ENCODE data around the gene CCDC159.
"Not testable (repeated sequence)": the region's sequence is repeated elsewhere in the genome, so short reads cannot be mapped to it uniquely, and the experiment has no call there.

CCDC159 gene, protein sequence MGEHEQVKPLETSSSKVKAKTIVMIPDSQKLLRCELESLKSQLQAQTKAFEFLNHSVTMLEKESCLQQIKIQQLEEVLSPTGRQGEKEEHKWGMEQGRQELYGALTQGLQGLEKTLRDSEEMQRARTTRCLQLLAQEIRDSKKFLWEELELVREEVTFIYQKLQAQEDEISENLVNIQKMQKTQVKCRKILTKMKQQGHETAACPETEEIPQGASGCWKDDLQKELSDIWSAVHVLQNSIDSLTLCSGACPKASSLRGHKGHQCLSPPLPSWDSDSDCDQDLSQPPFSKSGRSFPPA

DNA sequence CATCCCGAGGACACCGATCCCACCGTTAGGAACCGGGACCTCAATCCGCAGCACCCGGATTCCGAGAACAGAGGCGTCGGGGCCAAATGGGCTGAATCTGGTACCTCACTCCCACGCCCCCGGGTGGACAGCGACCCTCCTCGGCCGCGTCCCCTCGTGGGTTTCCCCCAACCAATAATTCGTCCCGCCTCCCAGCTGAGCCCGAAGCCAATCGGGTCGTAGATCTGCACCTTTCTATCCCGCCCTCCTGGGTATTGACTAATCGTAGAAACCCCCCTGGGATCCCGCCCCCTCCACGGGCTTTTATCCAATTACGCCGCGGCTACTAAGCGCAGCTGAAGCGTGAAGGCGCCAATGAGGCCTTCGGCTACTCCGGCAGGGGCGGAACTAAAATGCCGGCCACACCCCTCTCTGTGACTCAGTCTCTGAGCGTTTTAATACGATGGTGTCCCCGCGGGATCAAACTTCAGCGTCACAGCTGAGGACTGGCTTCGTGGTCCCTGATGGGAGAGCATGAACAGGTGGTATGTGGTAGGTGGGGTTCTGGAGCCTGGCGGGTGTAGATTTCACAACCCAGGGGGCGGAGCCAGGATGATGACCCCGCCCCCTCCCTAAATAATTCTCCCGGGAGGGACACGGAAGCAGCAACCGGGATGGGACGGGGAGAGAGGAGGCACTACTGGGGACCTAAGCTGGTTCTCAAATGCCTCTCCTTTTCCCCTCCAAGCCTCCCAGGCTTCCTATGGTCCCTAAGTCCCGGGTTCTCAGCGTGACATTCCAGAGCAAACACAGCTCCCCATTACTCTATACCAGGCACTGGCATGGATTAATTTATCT is at the start of gene CCDC159, which contains the start of gene TMEM205:
CCDC159 (plus strand) TSS at position 416 of the 837 bp plus-strand sequence; CDS start at position 504, 88 bp downstream.
TMEM205 (minus strand) TSS at position 165 of the 837 bp plus-strand sequence. CDS start 649 bp downstream, outside the sequence.
- peak; percentile 91 for DNase-seq

DNA sequence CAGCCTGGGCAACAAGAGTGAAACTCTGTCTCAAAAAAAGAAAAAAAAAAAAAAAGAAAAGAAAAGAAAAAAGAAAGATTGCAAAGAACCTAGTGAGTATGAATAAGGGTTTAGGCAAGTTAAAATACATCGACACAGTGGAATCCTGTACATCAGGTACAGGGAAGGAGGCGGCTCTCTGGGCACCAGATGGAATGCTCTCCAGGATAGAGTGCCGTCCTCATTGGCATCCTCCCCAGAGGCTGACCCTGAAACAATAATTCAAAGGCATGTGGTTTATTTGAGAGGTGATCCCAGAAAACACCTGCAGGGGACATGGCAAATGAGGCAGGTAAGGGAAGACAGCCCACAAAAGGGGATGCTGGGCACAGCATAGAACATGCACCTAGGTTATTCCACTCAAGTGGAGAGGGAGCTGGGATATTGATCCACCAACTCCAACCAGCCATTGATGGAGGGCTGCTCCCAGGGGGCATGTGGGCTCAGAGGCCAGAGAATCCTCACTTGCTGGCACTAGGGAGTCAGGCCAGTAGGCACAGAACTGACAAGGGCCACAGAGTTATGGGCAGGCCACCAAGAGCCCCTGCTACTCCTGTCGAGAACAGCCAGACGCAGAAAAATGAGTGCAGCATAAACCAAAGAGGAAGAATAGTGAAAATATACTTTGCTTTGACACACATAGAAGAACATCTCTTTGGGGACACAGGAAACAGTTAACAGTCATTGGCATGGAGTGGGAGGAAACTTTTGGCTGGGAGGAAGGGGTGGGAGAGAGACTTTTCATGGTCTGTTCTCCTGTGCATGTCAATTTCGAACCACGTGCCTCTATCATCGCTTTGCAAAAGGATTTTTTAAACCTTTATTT is 46.1 kb upstream of the CCDC159 start:
- DNase-seq, result no peak

DNA sequence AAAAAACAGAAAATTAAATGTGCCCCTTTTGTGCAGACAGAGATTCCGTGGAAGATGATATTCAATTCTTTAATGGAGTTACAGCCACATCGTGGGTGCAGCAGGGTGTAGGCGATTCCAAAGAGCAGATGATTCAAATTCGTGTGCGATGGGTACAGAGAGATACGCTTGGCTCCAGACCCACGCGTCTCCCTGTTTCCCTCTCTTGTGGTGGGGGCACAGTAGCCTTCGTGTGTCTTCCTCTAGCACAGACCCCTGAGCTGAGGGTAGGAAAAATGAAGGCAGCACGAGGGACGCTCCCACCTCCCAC is 45.6 kb upstream of the CCDC159 start:
- no peak for DNase-seq

DNA sequence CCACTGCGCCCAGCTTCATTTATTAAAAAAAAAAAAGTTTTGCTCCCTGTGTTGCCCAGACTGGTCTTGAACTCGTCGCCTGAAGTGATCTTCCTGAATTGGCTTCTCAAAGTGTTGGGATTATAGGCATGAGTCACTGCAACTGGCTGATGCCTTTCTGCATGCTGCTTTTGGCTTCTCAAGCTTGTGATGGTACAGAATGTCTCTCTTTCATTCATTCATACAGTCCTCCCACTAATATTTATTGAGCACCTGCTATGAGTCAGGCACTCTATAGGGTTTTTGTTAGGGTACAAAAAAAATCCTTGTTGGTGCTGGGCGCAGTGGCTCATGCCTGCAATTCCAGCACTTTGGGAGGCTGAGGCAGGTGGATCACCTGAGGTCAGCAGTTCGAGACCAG is 41.4 kb upstream of the CCDC159 start:
- DNase-seq, result no peak

DNA sequence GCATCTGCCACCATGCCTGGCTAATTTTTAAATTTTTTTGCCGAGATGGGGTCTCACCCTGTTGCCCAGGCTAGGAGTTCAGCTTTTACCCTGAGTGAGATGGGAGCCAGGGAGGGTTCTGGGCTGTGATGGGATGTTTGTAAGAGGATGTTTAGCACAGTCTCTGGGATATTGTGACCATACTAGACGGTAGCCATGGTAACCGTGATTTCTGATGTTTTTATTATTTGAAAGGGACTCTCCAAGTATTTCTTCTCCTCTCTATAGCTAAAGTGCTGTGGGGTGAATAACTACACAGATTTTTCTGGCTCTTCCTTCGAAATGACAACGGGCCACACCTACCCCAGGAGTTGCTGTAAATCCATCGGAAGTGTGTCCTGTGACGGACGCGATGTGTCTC is 40.0 kb upstream of the CCDC159 start:
- no peak for DNase-seq

DNA sequence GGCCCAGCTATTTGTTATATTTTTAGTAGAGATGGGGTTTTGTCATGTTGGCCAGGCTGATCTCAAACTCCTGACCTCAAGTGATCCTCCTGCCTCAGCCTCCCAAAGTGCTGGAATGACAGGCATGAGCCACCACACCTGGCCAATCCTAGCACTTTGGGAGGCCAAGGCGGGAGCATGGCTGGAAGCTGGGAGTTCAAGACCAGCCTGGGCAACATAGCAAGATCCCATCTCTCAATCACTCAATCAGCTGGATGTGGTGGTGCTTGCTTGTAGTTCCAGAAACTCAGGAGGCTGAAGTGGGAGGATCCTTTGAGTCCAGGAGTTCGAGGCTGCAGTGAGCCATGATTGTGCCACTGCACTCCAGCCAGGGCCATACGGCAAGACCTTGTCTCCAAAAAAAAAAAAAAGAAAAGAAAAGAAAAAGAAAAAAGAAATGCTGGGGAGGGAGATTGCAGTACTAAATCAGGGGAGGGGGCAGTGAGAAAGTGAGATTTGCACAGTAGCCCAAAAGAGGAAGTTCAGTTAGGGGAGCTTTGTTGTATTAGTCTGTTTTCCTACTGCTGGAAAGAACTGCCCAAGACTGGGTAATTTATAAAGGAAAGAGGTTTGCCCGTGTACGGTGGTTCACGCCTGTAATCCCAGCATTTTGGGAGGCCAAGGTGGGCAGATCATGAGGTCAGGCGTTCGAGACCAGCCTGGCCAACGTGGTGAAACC is 25.9 kb upstream of the CCDC159 start:
- not testable (repeated sequence) for DNase-seq

DNA sequence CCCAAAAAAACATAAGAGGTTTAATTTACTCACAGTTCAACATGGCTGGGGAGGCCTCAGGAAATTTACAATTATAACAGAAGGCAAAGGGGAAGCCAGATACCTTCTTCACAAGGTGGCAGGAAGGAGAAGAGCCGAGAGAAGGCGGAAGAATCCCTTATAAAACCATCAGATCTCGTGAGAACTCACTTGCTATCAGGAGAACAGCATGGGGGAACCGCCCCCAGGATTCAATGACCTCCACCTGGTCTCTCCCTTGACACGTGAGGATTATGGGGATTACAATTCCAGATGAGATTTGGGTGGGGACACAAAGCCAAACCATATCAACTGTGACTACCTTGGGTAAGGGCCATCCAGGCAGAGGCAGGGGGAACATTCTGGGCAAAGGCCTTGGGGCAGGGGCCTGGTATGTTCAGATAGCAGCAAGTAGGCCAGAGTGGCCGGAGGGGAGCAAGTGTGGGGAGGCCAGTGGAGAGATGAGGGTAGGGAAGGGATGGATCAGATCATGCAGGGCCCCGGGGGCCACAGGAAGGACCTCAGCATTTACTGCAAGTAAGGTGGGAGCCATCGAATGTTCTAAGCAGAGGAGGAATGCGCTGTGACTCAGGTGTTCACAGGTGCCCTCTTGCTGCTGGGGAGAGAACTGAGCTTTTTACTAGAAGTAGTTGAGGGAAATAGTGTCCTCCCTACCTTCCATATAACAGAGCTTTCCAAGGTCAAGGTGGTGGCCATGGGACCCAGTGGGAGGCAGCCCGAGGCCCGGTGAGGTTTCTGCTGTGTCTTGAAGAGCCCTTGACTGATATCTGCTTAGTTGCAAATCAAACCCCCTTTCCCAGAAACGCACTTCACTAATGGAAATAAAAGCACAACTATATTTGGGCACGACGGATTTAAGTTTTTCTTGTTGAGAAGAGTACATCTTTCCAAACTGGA is 24.9 kb upstream of the CCDC159 start:
- no peak for DNase-seq

DNA sequence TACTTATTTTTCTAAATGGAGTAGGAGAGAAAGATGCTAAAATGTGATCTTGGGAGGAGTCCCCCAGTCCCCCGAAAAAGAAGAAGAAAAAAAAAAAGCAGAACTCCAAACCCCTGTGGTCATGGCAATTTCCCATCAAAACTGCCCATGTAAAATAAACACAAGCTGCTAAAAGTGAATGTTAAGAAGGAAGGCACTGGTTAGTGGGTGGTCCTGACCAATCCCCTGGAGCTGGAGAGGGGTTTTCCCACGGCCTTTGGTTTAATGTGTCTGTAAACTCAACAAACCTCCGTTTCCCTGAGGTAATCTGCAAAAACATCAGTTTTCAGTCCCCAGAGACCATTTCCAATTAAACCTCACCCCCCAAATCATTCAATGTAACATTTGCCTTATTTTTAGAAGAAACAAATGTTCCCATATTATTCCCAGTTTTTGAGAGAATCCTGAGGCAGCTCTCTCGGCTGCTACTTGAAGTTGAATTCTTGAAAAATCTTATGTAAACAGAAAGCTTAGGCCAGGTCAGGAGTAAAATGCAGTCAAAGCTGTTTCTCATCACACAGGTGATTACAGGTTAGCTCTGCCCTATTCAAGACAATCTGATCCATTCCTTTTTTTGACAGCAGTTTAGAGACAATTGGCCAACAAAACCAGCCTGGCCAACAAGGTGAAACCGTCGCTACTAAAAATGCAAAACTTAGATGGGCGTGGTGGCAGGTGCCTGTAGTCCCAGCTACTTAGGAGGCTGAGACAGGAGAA is 23.9 kb upstream of the CCDC159 start:
- no peak for DNase-seq

DNA sequence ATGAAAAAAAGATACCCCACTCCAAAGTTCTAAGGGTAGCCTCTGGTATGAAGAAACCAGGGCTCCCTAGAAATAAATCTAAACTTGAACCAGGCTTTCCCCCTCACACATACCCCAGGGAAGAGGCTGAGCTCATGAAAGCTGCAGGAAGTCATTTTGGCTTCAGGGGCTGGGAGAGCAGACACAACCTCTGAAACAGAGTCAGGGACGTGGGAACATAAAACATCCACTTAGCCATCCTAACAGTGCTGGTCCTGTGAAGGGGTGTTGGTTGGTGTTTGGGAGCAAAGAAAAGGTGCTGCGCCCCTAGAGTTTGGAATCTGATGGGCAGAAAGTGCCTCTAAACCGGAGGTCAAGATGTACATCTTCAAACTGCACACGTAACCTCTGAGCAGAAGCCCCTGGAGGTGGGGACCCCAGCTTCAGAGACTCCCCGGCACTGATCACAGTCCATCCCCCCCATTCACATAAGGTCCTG is 22.7 kb upstream of the CCDC159 start:
- no peak for DNase-seq

DNA sequence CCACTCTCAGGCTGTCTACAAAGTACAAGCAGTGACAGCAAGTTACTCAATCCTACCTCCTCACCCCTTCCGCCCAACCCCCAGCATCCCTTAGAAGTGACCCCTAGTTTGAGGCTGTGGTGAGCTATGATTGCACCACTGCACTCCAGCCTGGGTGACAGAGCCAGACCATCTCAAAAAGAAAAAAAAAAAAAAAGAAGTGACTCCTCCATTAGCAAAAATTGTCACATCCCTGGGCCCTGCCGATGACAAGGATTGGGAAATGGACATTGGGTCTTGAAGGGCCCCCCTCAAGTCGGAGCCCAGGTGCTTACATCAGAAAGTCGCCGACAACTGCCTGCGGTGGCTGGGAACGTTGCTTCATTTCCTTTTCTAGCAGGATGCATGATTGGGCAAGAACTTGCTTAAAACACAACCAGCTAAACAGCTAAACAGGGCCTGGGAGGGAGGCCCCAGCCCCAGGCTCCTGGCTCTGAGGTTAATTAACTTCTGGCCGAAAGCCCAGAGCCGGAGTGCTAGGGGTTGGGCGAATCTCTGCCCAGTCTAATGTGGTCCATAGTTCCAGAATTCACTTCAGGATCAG is 22.1 kb upstream of the CCDC159 start:
- DNase-seq, result no peak

DNA sequence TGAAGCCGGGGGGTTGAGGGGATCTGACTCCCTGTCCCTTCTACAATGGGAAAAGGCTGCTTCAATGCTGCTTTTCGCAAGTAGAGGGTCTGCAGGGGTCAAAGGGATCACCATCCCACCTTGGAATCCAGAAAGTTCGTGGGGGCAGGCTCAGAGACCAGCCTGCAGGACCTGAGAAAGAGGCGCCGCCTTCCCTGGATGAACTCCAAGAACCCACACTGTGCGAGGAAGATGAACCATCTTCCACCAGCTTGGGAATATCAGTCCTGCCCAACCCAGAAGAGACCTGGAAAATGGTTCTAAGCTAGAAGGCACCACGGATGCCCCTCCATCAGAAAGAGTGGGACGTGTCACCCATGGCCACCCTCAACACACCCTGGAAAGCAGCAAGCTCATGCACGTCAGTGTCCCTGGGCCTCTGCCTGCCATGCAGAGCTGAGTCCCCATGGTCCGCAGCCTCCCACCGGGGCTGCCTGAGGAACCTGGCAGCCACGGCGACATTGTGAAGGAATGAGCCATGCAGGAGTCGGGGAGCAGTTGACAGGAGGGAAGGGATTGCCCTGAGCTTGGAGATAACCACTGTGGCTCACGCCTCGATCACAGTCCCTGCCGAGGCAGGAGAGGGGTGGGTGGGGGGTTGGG is 21.4 kb upstream of the CCDC159 start:
- no peak for DNase-seq

DNA sequence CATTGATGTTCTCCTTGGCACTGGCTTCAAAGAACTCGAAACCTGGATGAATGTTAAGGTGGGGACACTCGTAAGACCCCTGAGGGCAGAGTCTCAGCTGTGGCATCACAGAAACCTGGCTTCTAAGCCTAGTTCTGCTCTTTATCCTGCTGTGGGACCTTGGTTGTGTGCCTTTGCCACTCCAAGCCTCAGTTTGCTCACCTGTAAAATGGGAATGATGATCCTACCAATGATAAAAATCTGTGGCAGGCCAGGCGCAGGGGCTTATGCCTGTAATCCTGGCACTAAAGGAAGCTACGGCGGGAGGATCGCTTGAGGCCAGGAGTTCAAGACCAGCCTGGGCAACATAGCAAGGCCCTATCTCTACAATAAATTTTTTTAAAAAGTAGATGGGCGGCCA is 20.8 kb upstream of the CCDC159 start:
- no peak for DNase-seq

DNA sequence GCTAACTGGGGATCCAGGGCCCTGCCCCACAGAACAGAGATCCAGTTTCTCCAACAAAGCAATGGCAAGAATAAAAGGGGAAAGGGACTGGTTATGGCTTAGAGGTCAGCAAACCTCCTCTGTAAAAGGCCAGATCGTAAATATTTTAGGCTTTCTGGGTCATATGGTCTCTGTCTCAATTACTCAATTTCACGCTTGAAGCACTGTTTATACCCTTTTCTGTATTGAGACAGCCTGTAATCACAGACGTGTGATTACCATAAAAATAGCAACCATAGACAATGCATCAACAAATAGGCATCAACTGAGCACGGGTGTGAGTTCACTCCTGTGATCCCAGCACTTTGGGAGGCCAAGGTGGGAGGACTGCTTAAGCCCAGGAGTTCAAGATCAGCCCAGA is 16.2 kb upstream of the CCDC159 start:
- DNase-seq, result no peak

DNA sequence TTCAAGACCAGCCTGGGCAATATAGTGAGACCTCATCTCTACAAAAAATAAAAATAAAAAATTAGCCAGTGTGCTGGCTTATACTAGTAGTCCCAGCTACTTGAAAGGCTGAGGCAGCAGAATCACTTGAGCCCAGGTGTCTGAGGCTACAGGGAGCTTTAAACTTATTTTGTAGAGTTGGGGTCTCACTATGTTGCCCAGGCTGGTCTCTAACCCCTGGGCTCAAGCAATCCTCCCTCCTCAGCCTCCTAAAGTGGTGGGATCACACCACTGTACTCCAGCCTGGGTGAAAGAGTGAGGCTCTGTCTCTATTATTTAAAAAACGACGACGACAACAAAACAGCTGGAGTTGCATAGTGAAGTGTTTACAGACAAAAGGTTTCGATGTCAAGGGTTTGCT is 14.8 kb upstream of the CCDC159 start:
- no peak for DNase-seq

DNA sequence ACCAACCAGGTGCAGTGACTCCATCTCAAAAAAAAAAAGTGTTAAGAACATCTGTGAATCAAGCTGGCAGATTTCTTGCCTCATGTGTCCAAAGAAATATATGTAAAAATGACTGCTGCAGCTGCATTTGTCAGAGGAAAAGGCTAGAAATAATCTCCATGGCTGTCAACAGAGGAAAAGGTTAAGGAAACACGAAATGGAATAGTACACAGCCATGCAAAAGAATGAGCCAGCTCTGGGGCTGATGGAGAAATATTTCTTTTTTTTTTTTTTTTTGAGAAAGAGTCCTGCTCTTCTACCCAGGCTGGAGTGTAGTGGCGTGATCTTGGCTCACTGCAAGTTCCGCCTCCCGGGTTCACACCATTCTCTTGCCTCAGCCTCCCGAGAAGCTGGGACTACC is 13.5 kb upstream of the CCDC159 start:
- no peak for DNase-seq

DNA sequence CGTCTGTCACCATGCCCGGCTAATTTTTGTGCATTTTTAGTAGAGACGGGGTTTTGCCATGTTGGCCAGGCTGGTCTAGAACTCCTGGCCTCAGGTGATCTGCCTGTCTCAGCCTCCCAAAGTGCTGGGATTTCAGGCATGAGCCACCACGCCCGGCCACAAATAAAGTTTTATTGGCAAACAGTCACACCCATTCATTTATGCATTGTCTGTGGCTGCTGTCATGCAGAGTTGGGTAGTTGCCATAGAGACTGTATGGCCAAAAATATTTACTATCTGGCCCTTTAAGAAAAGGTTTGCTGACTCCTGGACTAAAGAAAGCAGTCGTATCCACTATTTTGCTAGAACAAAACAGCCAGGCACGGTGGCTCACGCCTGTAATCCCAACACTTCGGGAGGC is 12.5 kb upstream of the CCDC159 start:
- DNase-seq, result not testable (repeated sequence)

DNA sequence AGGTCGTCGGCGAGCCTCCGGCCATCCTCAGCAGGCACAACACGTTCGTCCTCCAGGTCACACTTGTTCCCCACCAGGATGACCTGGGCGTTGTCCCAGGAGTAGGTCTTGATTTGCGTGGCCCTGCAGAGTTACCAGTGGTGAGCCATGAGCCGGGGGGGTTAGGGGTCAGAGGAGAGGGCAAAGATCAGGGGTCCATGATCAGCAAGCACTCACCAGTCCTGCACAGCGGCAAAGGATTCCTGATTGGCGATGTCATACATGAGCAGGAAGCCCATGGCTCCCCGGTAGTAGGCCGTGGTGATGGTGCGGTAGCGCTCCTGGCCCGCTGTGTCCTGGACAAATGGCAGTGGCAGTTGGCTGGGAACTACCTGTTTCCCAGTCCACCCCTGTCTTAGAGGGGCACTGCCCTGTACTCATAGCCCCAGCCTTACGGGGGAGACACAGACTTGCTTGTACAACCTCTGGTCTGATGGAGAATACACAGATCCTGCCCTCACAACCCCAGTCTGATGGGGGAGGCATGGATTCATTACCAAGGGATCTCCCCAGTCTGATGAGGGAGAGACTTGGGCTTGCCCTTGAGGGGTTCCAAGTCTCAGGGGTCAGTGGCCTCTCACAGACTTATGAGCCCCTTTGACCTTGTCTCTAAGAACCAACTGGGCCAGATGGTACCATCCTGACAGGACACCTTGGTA is 10.7 kb upstream of the CCDC159 start:
- no peak for DNase-seq

DNA sequence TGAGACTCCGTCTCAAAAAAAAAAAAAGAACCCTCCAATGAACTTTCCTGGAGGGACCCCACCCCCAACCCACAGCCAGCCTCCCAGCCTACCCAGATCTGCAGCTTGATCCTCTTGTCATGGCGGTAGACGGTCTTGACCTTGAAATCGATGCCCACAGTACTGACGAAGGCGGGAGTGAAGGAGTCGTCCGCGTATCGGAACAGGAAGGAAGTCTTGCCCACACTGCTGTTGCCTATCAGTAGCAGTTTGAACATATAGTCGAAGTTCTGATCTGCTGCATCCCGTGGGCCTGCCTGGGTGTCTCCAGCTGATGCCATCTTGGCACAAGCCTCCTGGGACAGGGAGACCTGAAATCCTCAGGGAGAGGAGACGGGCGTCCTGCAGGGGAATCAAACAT is 9.2 kb upstream of the CCDC159 start:
- DNase-seq, result no peak

DNA sequence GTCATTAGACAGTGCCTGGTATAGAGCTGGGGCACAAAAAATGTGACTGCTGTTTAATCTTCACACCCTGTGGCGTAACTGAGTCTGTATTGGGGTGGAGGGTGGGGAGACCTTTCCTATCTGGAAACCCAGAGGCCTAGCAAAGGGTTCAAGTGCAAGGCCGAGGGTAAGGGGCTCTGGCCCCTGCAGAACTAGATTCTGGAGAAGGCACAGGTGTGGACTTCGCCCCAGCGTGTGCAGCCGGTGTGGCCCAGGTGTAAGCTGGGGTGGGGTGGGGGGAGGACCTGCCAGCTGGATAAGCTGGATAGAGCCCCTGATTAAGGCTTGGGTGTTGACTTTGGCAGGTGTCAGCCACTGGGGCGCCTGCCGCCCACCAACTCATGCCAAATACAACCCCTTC is 8.2 kb upstream of the CCDC159 start:
- no peak for DNase-seq
